ENCODE data around the gene APH1B.
"Not testable (repeated sequence)": the region's sequence is repeated elsewhere in the genome, so short reads cannot be mapped to it uniquely, and the experiment has no call there.

The APH1B gene

DNA sequence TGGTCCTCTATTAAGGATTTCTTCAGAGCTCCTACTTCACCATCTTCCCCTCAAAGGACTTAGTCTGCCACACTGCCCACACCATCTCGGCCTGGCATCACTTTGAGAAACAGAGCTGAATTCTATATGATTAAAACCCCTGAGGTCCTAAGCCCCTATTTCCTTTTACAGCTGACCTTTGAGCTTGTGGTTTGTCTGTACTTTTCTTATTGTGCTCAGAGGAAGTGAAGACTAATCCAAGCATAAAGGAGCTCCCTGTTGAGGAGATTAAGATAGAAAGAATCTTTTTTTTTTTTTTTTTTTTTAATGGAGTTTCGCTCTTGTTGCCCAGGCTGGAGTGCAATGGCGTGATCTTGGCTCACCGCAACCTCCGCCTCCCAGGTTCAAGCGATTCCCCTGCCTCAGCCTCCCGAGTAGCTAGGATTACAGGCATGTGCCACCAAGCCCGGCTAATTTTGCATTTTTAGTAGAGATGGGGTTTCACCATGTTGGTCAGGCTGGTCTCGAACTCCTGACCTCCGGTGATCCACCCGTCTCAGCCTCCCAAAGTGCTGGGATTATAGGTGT lies 65.7 kb downstream of the APH1B start:
- H3K27ac ChIP-seq (ENCODE audit: low read depth, low read length); H3K9me3 ChIP-seq (ENCODE audit: control insufficient read depth, insufficient read depth, low read length); H3K4me3 ChIP-seq (ENCODE audit: low read depth, low read length); H3K36me3 ChIP-seq (ENCODE audit: control insufficient read depth, insufficient read depth, low read length); H3K9ac ChIP-seq (ENCODE audit: low read depth, low read length); H3K27me3 ChIP-seq (ENCODE audit: control insufficient read depth, insufficient read depth, low read length): not testable (repeated sequence)
- H3K4me1 ChIP-seq (ENCODE audit: control insufficient read depth, insufficient read depth, low read length): peaks cover 29% of the 10 kb centered on the region

GRCh38 chr15:63344731-63345390 lies 67.5 kb downstream of the APH1B start:
- no peak overlapping the region for H3K4me3 ChIP-seq (ENCODE audit: low read depth, low read length)
- H3K27me3 ChIP-seq (ENCODE audit: control insufficient read depth, insufficient read depth, low read length): no peaks in the 10 kb centered on the region
- no peak overlapping the region for H3K9ac ChIP-seq (ENCODE audit: low read depth, low read length)
- no peaks in the 10 kb centered on the region for H3K36me3 ChIP-seq (ENCODE audit: control insufficient read depth, insufficient read depth, low read length)
- no peak overlapping the region for H3K27ac ChIP-seq (ENCODE audit: low read depth, low read length)
- no peaks in the 10 kb centered on the region for H3K9me3 ChIP-seq (ENCODE audit: control insufficient read depth, insufficient read depth, low read length)
- peaks cover 16% of the 10 kb centered on the region for H3K4me1 ChIP-seq (ENCODE audit: control insufficient read depth, insufficient read depth, low read length)

DNA sequence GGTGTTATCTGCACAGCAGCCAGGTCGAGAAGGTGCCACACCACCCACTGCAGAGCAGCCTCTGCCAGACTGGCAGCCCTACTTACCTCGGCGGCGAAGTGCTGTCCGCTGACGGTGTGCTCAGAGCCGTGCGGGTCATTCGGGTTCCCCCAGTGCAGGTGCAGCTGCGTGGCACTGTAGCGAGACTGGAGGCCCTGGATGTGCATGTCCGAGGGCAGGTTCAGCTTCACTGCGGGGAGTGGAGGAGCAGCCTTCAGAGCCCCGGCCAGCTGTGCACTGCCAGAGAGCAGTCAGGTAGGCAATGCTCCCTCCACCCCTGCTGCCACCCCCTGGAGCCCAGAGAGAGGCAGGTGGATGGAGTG lies 68.0 kb downstream of the APH1B start:
- H3K9me3 ChIP-seq (ENCODE audit: control insufficient read depth, insufficient read depth, low read length): no peaks in the 10 kb centered on the region
- no peaks in the 10 kb centered on the region for H3K36me3 ChIP-seq (ENCODE audit: control insufficient read depth, insufficient read depth, low read length)
- H3K27me3 ChIP-seq (ENCODE audit: control insufficient read depth, insufficient read depth, low read length): no peaks in the 10 kb centered on the region
- H3K4me3 ChIP-seq (ENCODE audit: low read depth, low read length): no peak overlapping the region
- no peak overlapping the region for H3K27ac ChIP-seq (ENCODE audit: low read depth, low read length)
- no peak overlapping the region for H3K9ac ChIP-seq (ENCODE audit: low read depth, low read length)
- peaks cover 10% of the 10 kb centered on the region for H3K4me1 ChIP-seq (ENCODE audit: control insufficient read depth, insufficient read depth, low read length)

DNA sequence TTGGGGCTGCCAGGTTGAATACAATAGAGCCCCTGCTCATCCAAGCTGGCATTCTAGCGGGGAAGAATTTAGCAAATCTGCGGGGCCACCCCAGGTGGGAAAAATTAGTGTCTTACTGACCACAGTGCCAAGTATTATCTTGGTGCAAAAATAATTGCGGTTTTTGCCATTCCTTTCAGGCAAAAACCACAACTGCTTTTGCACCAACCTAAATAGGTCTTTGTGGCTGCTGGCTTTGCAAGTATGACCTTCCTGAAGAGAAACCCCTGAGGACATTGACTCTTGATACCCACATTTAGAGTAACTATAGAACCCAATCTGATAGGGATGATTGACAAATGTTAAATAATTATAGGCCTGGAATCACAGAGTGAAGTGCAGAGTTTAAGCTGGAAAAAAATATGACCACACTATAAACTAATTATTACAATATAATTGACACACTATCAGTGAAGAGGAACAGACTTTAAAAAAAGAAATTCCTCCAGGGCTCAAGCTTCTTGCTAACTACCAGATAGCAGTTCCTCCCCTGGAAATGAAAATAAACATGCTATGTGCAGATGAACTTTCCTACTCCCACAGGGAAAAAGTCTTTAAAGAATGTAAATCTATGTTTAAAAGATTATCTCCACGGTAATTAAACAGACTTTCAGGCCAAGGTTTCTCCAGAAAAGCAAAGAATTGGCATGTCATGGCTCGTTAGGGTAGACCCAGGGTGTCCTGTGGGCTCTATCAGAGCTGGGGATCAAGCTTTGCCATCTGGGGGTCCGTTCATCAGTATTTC lies 69.9 kb downstream of the APH1B start:
- no peak overlapping the region for H3K27ac ChIP-seq (ENCODE audit: low read depth, low read length)
- H3K27me3 ChIP-seq (ENCODE audit: control insufficient read depth, insufficient read depth, low read length): no peaks in the 10 kb centered on the region
- no peak overlapping the region for H3K9ac ChIP-seq (ENCODE audit: low read depth, low read length)
- H3K4me3 ChIP-seq (ENCODE audit: low read depth, low read length): no peak overlapping the region
- H3K36me3 ChIP-seq (ENCODE audit: control insufficient read depth, insufficient read depth, low read length): no peaks in the 10 kb centered on the region
- H3K9me3 ChIP-seq (ENCODE audit: control insufficient read depth, insufficient read depth, low read length): no peaks in the 10 kb centered on the region
- no peaks in the 10 kb centered on the region for H3K4me1 ChIP-seq (ENCODE audit: control insufficient read depth, insufficient read depth, low read length)

DNA sequence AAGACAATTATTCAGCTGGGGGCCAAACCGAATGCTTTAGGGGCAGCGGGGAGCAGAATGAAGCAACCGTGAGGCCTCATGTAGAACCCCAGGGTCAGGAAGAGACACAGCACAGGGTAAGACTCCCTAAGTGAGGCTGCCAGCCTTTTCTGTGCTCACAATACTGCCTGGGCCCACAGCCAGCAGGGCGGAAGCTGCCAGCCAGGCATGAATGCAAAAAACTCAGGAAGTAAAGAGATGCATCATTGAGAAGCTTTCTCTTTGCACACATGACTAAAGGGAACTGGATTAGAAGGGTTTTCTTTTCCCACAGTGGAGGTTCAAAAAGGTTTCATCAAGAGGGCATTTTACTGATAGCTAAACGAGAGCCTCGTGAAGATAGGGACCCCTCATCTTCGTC lies 71.0 kb downstream of the APH1B start:
- Histone ChIP-seq H3K9me3 (ENCODE audit: control insufficient read depth, insufficient read depth, low read length) (no peaks in the 10 kb centered on the region), H3K4me3 (ENCODE audit: low read depth, low read length) (no peak overlapping the region), H3K27me3 (ENCODE audit: control insufficient read depth, insufficient read depth, low read length) (no peaks in the 10 kb centered on the region), H3K4me1 (ENCODE audit: control insufficient read depth, insufficient read depth, low read length) (no peaks in the 10 kb centered on the region), H3K36me3 (ENCODE audit: control insufficient read depth, insufficient read depth, low read length) (no peaks in the 10 kb centered on the region), H3K27ac (ENCODE audit: low read depth, low read length) (no peak overlapping the region), H3K9ac (ENCODE audit: low read depth, low read length) (no peak overlapping the region)

DNA sequence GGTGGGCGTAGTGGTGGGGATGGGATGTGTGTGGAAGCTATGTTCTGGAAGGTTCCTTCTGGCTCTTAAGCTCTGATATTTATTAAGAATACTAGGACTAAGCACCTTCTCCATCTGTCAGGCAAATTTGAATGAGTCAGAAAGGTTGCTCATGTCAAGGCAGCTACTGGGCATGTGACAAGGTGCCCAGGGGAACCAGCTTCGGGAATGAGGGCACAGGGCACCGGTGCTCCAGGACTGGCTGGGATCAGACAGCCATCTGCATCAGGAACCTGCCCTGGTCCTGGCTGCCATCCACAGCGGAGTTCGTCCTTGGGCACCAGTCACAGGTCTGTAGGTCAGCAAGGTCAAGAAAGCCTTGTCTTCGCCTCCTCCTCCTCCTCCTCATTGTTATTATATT lies 71.8 kb downstream of the APH1B start:
- Histone ChIP-seq H3K9ac (ENCODE audit: low read depth, low read length) (no peak overlapping the region), H3K4me3 (ENCODE audit: low read depth, low read length) (no peak overlapping the region), H3K27ac (ENCODE audit: low read depth, low read length) (no peak overlapping the region), H3K4me1 (ENCODE audit: control insufficient read depth, insufficient read depth, low read length) (no peaks in the 10 kb centered on the region), H3K9me3 (ENCODE audit: control insufficient read depth, insufficient read depth, low read length) (no peaks in the 10 kb centered on the region), H3K27me3 (ENCODE audit: control insufficient read depth, insufficient read depth, low read length) (no peaks in the 10 kb centered on the region), H3K36me3 (ENCODE audit: control insufficient read depth, insufficient read depth, low read length) (no peaks in the 10 kb centered on the region)

- Histone ChIP-seq H3K9me3 (ENCODE audit: control insufficient read depth, insufficient read depth, low read length) (no peaks in the 10 kb centered on the region), H3K4me1 (ENCODE audit: control insufficient read depth, insufficient read depth, low read length) (no peaks in the 10 kb centered on the region), H3K27ac (ENCODE audit: low read depth, low read length) (no peak overlapping the region), H3K4me3 (ENCODE audit: low read depth, low read length) (no peak overlapping the region), H3K27me3 (ENCODE audit: control insufficient read depth, insufficient read depth, low read length) (no peaks in the 10 kb centered on the region), H3K9ac (ENCODE audit: low read depth, low read length) (no peak overlapping the region), H3K36me3 (ENCODE audit: control insufficient read depth, insufficient read depth, low read length) (no peaks in the 10 kb centered on the region)
These were observed 72.2 kb downstream of the APH1B start for GRCh38 chr15:63349621-63350020.

DNA sequence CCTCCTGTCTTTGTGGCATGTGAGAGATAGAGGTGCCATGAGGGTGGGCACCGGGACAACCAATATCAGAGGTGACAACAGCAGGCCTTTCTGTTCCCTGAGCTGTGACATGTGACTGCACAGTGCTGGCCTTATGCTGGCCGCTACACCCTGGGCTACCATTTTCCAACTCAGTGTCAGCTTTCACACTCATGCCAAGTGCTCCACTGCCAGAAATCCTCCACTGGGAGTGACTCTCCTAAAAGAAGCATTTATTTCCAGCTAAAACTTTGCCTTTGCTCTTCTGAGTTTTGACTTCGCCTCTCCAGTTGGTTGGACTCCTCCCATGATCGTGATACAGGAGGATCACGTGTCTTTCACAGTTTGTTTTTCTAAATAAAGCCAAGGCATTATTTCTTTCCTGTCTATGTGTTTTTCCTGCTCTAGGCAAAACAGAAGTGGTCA lies 72.8 kb downstream of the APH1B start:
- H3K9me3 ChIP-seq (ENCODE audit: control insufficient read depth, insufficient read depth, low read length): no peaks in the 10 kb centered on the region
- H3K36me3 ChIP-seq (ENCODE audit: control insufficient read depth, insufficient read depth, low read length): no peaks in the 10 kb centered on the region
- no peak overlapping the region for H3K4me3 ChIP-seq (ENCODE audit: low read depth, low read length)
- no peak overlapping the region for H3K27ac ChIP-seq (ENCODE audit: low read depth, low read length)
- H3K4me1 ChIP-seq (ENCODE audit: control insufficient read depth, insufficient read depth, low read length): no peaks in the 10 kb centered on the region
- no peaks in the 10 kb centered on the region for H3K27me3 ChIP-seq (ENCODE audit: control insufficient read depth, insufficient read depth, low read length)
- no peak overlapping the region for H3K9ac ChIP-seq (ENCODE audit: low read depth, low read length)

GRCh38 chr15:63351170-63351569 lies 73.8 kb downstream of the APH1B start:
- no peaks in the 10 kb centered on the region for H3K4me1 ChIP-seq (ENCODE audit: control insufficient read depth, insufficient read depth, low read length)
- no peak overlapping the region for H3K27ac ChIP-seq (ENCODE audit: low read depth, low read length)
- no peak overlapping the region for H3K4me3 ChIP-seq (ENCODE audit: low read depth, low read length)
- H3K27me3 ChIP-seq (ENCODE audit: control insufficient read depth, insufficient read depth, low read length): no peaks in the 10 kb centered on the region
- no peak overlapping the region for H3K9ac ChIP-seq (ENCODE audit: low read depth, low read length)
- H3K36me3 ChIP-seq (ENCODE audit: control insufficient read depth, insufficient read depth, low read length): no peaks in the 10 kb centered on the region
- H3K9me3 ChIP-seq (ENCODE audit: control insufficient read depth, insufficient read depth, low read length): no peaks in the 10 kb centered on the region

DNA sequence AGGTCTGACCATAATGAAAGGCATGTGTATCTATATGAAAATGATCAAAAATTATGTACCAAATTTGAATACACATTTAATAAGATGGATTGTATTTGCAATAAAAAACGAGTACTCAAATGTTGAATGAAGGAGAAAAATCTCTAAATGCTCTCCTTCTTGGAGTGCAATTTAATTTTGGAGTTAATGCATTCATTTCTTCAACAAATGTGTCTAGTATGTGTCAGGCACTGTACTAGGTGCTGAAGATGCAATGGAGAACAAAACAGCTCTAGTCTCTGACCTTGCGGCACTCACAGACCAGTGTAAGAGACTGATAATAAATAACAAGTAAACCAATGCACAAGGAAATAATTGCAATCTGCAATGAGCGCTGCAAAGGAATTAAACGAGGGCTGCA lies 75.4 kb downstream of the APH1B start:
- Histone ChIP-seq H3K27me3 (ENCODE audit: control insufficient read depth, insufficient read depth, low read length) (no peaks in the 10 kb centered on the region), H3K9ac (ENCODE audit: low read depth, low read length) (no peak overlapping the region), H3K9me3 (ENCODE audit: control insufficient read depth, insufficient read depth, low read length) (no peaks in the 10 kb centered on the region), H3K4me3 (ENCODE audit: low read depth, low read length) (no peak overlapping the region), H3K27ac (ENCODE audit: low read depth, low read length) (no peak overlapping the region), H3K36me3 (ENCODE audit: control insufficient read depth, insufficient read depth, low read length) (no peaks in the 10 kb centered on the region), H3K4me1 (ENCODE audit: control insufficient read depth, insufficient read depth, low read length) (no peaks in the 10 kb centered on the region)

DNA sequence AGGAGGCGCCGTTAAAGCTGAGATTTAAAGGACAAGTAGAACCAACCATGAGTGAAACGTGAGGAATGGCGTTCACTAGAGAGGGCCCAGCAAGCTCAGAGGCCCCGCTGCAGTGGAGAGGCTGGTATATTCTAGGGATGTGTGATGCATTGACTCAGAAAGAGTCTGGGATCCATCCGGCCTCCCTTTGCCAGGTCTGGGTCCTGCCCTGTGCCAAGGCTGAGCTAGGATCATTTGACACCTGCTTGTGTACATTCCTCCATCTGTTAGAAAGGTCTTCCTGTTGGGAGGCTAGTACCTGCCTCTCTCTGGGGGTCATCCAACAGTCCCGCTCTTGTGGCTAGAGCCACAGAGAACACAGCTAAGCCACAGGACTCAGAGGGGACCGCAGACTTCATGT lies 75.9 kb downstream of the APH1B start:
- Histone ChIP-seq H3K4me3 (ENCODE audit: low read depth, low read length) (no peak overlapping the region), H3K9ac (ENCODE audit: low read depth, low read length) (no peak overlapping the region), H3K27ac (ENCODE audit: low read depth, low read length) (no peak overlapping the region), H3K9me3 (ENCODE audit: control insufficient read depth, insufficient read depth, low read length) (no peaks in the 10 kb centered on the region), H3K4me1 (ENCODE audit: control insufficient read depth, insufficient read depth, low read length) (no peaks in the 10 kb centered on the region), H3K36me3 (ENCODE audit: control insufficient read depth, insufficient read depth, low read length) (no peaks in the 10 kb centered on the region), H3K27me3 (ENCODE audit: control insufficient read depth, insufficient read depth, low read length) (no peaks in the 10 kb centered on the region)

Data from HUES48 (cell line).